AG09309 (cell line): ENCODE data around the gene HSF2.
A peak's percentile ranks its signal among the peaks of the same experiment; 100 is the strongest.

Source experiments
- DNase-seq: peaks from one replicate; pipeline ENCODE4 v3.0.0-alpha.2; 2010; ENCODE audit warnings: low read depth
- H3K4me3 ChIP-seq: 2 replicates; pipeline ENCODE4 v1.5.1; 2011; ENCODE audit warnings: mild to moderate bottlenecking, low read depth, low read length, moderate library complexity; ENCODE audit not compliant: control insufficient read depth
- CTCF ChIP-seq: IDR thresholded peaks from 2 replicates; pipeline ENCODE4 v1.5.1; 2011; ENCODE audit warnings: mild to moderate bottlenecking, low read depth, low read length, inconsistent platforms; ENCODE audit not compliant: insufficient read depth, control insufficient read depth; ENCODE audit errors: missing control alignments

HSF2 gene

GRCh38 chr6:122394016-122394415 is 5.4 kb upstream of the HSF2 start:
- no peak overlapping the region for H3K4me3 ChIP-seq
- no peak for TF ChIP-seq CTCF
- DNase-seq: no peak

GRCh38 chr6:122399055-122399347 is 451 bp upstream of the HSF2 start:
- DNase-seq: no peak
- H3K4me3 ChIP-seq: no peak overlapping the region; the same call in 1 of the 2 replicates
- no peak for TF ChIP-seq CTCF

- peak overlapping the region; percentile 99 for H3K4me3 ChIP-seq
- DNase-seq: no peak
- no peak for TF ChIP-seq CTCF
Measured at GRCh38 chr6:122400121-122400450, 634 bp downstream of the HSF2 start.

- H3K4me3 ChIP-seq: peak overlapping the region; percentile 99
- no peak for TF ChIP-seq CTCF
- no peak for DNase-seq
Measured at GRCh38 chr6:122400462-122401089, 1.1 kb downstream of the HSF2 start.

- no peak for TF ChIP-seq CTCF
- no peak for DNase-seq
- no peak overlapping the region for H3K4me3 ChIP-seq
Measured at GRCh38 chr6:122401104-122401503, 1.7 kb downstream of the HSF2 start.

- H3K4me3 ChIP-seq: no peak overlapping the region
- no peak for DNase-seq
- no peak for TF ChIP-seq CTCF
Measured at GRCh38 chr6:122404444-122404843, 5.0 kb downstream of the HSF2 start.

GRCh38 chr6:122405417-122405816 is 6.0 kb downstream of the HSF2 start:
- H3K4me3 ChIP-seq: no peak overlapping the region
- TF ChIP-seq CTCF: peak; percentile 17
- no peak for DNase-seq
